HG03095 (cell line): Measurements from ENCODE around the gene PLCG2.
"Not testable (repeated sequence)": the region's sequence is repeated elsewhere in the genome, so short reads cannot be mapped to it uniquely, and the experiment has no call there.

Experiments used
- ATAC-seq: cut with Tn5 transposase; IDR thresholded peaks from one replicate; pipeline ENCODE4 v1.9.1; 2021; ENCODE audit warnings: moderate library complexity; ENCODE audit not compliant: unreplicated experiment

Gene PLCG2

GRCh38 chr16:81934711-81935110 lies 155.6 kb downstream of the PLCG2 start:
- not testable (repeated sequence) for ATAC-seq

GRCh38 chr16:81936209-81937000 lies 157.3 kb downstream of the PLCG2 start:
- ATAC-seq: no peak

- ATAC-seq: no peak
These were observed 158.4 kb downstream of the PLCG2 start for GRCh38 chr16:81937305-81938038.

- no peak for ATAC-seq
These were observed 159.5 kb downstream of the PLCG2 start for GRCh38 chr16:81938326-81939163.

GRCh38 chr16:81939164-81940056 lies 160.3 kb downstream of the PLCG2 start:
- no peak for ATAC-seq

- no peak for ATAC-seq
These were observed 161.9 kb downstream of the PLCG2 start for GRCh38 chr16:81940781-81941560.

- no peak for ATAC-seq
These were observed 163.0 kb downstream of the PLCG2 start for GRCh38 chr16:81942007-81942601.

- no peak for ATAC-seq
These were observed 166.6 kb downstream of the PLCG2 start for GRCh38 chr16:81945665-81946064.

- ATAC-seq: no peak
These were observed 167.1 kb downstream of the PLCG2 start for GRCh38 chr16:81946206-81946605.

- ATAC-seq: no peak
These were observed 172.5 kb downstream of the PLCG2 start for GRCh38 chr16:81951564-81951963.

GRCh38 chr16:81956213-81956948 lies 177.3 kb downstream of the PLCG2 start:
- no peak for ATAC-seq

GRCh38 chr16:81964808-81965207 lies 185.7 kb downstream of the PLCG2 start:
- ATAC-seq: no peak

- no peak for ATAC-seq
These were observed 188.3 kb downstream of the PLCG2 start for GRCh38 chr16:81967358-81967757.

- ATAC-seq: no peak
These were observed 192.8 kb downstream of the PLCG2 start for GRCh38 chr16:81971853-81972252.

GRCh38 chr16:81973737-81974136 lies 194.6 kb downstream of the PLCG2 start:
- no peak for ATAC-seq

GRCh38 chr16:81975637-81976036 lies 196.5 kb downstream of the PLCG2 start:
- no peak for ATAC-seq

GRCh38 chr16:81977335-81977942 lies 198.3 kb downstream of the PLCG2 start:
- not testable (repeated sequence) for ATAC-seq

- no peak for ATAC-seq
These were observed 208.0 kb downstream of the PLCG2 start for GRCh38 chr16:81987121-81987520.
